Astrocyte of the spinal cord (primary cell): ENCODE data around the gene SIGMAR1.
A peak's percentile ranks its signal among the peaks of the same experiment; 100 is the strongest.

Experiments used
- DNase-seq: peaks from one replicate; pipeline ENCODE4 v3.0.0; 2011; ENCODE audit warnings: low read depth, low spot score
- H3K4me3 ChIP-seq: 2 replicates; pipeline ENCODE4 v1.5.1; 2011; ENCODE audit warnings: low read depth, mild to moderate bottlenecking, low read length, moderate library complexity
- CTCF ChIP-seq: IDR thresholded peaks from 2 replicates; pipeline ENCODE4 v1.5.1; 2012; ENCODE audit warnings: low read depth, mild to moderate bottlenecking, low read length, inconsistent platforms
- in situ Hi-C: cut with HindIII; loops from 2 replicates; pipeline ENCODE4 v1.10.0; 2017; ENCODE audit warnings: low sequenced_read_pairs

Gene SIGMAR1

GRCh38 chr9:34591917-34592866, 45.4 kb downstream of the SIGMAR1 start:
- DNase-seq = no peak
- no peak overlapping the region for H3K4me3 ChIP-seq
- in situ Hi-C loops = no loop called here
- no peak for TF ChIP-seq CTCF

GRCh38 chr9:34591248-34591916, 46.2 kb downstream of the SIGMAR1 start:
- DNase-seq = peak; percentile 61
- peak; percentile 87 for TF ChIP-seq CTCF
- in situ Hi-C loops = no loop called here
- no peak overlapping the region for H3K4me3 ChIP-seq

- in situ Hi-C loops = no loop called here
- no peak for TF ChIP-seq CTCF
- H3K4me3 ChIP-seq = no peak overlapping the region
- no peak for DNase-seq
Observed at GRCh38 chr9:34590381-34591247, 47.0 kb downstream of the SIGMAR1 start.

- DNase-seq = no peak
- H3K4me3 ChIP-seq = no peak within 1 kb of the TSS
- TF ChIP-seq CTCF = no peak
- in situ Hi-C loops = no loop called here
Observed at GRCh38 chr9:34589636-34590380, 47.8 kb downstream of the SIGMAR1 start, which contains the start of gene CNTFR. TSS of gene CNTFR (minus strand) at chr9:34589724. CDS start at chr9:34568981, 20,743 bp downstream.

GRCh38 chr9:34588671-34589635, 48.6 kb downstream of the SIGMAR1 start:
- no peak for DNase-seq
- in situ Hi-C loops = no loop called here
- no peak for TF ChIP-seq CTCF
- no peak overlapping the region for H3K4me3 ChIP-seq
